Astrocyte (in vitro differentiated cells and primary cell): ENCODE data around the gene TMEM106A.

ENCODE experiments used
- CTCF ChIP-seq: IDR thresholded peaks from 2 replicates; pipeline ENCODE4 v1.5.1; 2011; ENCODE audit warnings: low read depth, mild to moderate bottlenecking, inconsistent platforms, low read length, moderate library complexity; ENCODE audit not compliant: insufficient read depth
- EZH2 ChIP-seq: IDR thresholded peaks from 2 replicates; pipeline ENCODE4 v1.6.1; 2012; ENCODE audit warnings: mild to moderate bottlenecking, low read length, inconsistent platforms; ENCODE audit not compliant: insufficient read depth

- TF ChIP-seq EZH2 (no peak), CTCF (no peak)
Observed at GRCh38 chr17:43219001-43219400, 7.3 kb downstream of the TMEM106A start.
